ENCODE data around the gene OPN4.

Gene OPN4

DNA sequence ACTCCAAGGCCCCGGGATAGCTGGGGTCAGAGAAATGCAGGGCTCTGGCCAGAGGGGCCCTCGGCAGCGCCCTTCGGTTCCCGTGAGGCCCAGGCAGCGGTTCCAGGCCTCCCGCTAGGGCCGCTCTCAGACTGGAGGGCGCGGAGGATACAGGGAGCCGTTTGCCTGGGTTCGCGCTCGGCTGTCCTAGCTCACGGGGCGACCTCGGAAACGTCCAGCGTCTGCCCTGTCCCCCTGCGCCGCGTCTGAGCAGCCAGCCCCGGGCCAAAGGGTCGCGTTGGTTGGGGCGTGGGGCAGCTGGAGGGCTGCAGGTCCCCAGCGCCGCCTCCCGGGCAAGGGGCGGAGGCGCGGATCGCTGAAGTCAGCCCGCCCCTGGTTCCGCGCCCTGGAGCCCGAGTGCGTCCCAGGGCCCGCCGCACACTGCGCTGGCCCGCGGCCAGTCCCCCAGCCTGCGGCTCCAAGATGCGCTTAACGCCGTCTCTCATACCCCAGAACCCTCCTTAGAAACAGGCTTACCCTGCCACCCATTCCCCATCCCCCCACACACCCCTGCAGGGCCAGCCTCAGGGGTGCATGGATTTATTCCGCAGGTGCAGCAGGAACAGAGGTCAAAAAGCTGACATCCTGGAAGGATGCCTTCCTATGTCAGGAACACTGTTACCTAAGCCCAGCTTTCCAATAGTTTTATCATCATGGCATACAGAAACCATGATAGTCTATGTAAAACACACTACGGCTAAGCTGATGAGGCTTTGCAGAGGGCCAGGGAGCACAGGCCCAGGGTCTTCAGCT lies 22.1 kb upstream of the OPN4 start:
- Histone ChIP-seq H3K9ac (ENCODE audit: low read length) (no peak overlapping the region), H3K36me3 (ENCODE audit: low read length) (no peaks in the 10 kb centered on the region), H3K9me3 (ENCODE audit: insufficient read depth, low read length) (no peaks in the 10 kb centered on the region), H3K4me2 (ENCODE audit: low read depth, low read length, poor library complexity, severe bottlenecking) (no peak overlapping the region), H3K27ac (ENCODE audit: low read depth, low read length) (no peak overlapping the region), H3F3A (ENCODE audit: insufficient read depth) (no peaks in the 10 kb centered on the region), H3K4me3 (ENCODE audit: insufficient read depth, low read length, poor library complexity, severe bottlenecking) (no peak overlapping the region), H3K27me3 (ENCODE audit: low read length) (no peaks in the 10 kb centered on the region), H3K9me2 (replicated peaks; ENCODE audit: insufficient read depth, low read length) (no peaks in the 10 kb centered on the region), H4K20me1 (ENCODE audit: low read depth, low read length) (no peaks in the 10 kb centered on the region), H3K79me2 (ENCODE audit: insufficient read depth, low read length) (no peaks in the 10 kb centered on the region), H2AFZ (ENCODE audit: low read depth, low read length, severe bottlenecking) (no peak overlapping the region)
- TF ChIP-seq, protein P1, sequence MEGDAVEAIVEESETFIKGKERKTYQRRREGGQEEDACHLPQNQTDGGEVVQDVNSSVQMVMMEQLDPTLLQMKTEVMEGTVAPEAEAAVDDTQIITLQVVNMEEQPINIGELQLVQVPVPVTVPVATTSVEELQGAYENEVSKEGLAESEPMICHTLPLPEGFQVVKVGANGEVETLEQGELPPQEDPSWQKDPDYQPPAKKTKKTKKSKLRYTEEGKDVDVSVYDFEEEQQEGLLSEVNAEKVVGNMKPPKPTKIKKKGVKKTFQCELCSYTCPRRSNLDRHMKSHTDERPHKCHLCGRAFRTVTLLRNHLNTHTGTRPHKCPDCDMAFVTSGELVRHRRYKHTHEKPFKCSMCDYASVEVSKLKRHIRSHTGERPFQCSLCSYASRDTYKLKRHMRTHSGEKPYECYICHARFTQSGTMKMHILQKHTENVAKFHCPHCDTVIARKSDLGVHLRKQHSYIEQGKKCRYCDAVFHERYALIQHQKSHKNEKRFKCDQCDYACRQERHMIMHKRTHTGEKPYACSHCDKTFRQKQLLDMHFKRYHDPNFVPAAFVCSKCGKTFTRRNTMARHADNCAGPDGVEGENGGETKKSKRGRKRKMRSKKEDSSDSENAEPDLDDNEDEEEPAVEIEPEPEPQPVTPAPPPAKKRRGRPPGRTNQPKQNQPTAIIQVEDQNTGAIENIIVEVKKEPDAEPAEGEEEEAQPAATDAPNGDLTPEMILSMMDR (IDR thresholded peaks at IDR 0.05; ENCODE audit: insufficient read depth, low read length, poor library complexity, severe bottlenecking), result no peak
- TF ChIP-seq EZH2phosphoT487 (conservative IDR thresholded peaks at IDR 0.05; ENCODE audit: low read length), result no peak

DNA sequence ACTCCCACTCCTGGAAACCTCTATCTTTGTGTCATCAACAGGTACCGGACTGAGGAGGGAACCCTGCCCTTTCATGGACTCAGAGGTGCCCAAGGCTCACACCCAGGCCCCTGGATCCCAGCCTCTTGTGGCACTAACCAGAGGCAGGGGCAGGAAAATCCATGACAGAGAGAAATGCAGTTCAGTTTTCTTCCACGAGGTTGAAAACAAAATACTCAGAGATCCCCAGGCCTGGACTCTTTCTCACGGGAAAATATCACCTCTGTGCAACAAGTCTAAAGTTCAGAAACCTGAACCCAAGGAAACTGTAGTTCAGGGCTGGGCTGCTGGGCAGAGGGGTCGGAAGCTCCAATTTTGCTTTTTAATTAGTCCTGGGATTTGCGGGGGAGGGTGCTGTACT lies 21.4 kb upstream of the OPN4 start:
- TF ChIP-seq, protein P1 (IDR thresholded peaks at IDR 0.05; ENCODE audit: insufficient read depth, low read length, poor library complexity, severe bottlenecking), result no peak
- no peak for TF ChIP-seq EZH2phosphoT487 (conservative IDR thresholded peaks at IDR 0.05; ENCODE audit: low read length)
- Histone ChIP-seq H3K27ac (ENCODE audit: low read depth, low read length) (no peak overlapping the region), H3K27me3 (ENCODE audit: low read length) (no peaks in the 10 kb centered on the region), H3K9me3 (ENCODE audit: insufficient read depth, low read length) (no peaks in the 10 kb centered on the region), H4K20me1 (ENCODE audit: low read depth, low read length) (no peaks in the 10 kb centered on the region), H3K79me2 (ENCODE audit: insufficient read depth, low read length) (no peaks in the 10 kb centered on the region), H3K4me2 (ENCODE audit: low read depth, low read length, poor library complexity, severe bottlenecking) (no peak overlapping the region), H3K9me2 (replicated peaks; ENCODE audit: insufficient read depth, low read length) (no peaks in the 10 kb centered on the region), H2AFZ (ENCODE audit: low read depth, low read length, severe bottlenecking) (no peak overlapping the region), H3K9ac (ENCODE audit: low read length) (no peak overlapping the region), H3K36me3 (ENCODE audit: low read length) (no peaks in the 10 kb centered on the region), H3F3A (ENCODE audit: insufficient read depth) (no peaks in the 10 kb centered on the region), H3K4me3 (ENCODE audit: insufficient read depth, low read length, poor library complexity, severe bottlenecking) (no peak overlapping the region)

DNA sequence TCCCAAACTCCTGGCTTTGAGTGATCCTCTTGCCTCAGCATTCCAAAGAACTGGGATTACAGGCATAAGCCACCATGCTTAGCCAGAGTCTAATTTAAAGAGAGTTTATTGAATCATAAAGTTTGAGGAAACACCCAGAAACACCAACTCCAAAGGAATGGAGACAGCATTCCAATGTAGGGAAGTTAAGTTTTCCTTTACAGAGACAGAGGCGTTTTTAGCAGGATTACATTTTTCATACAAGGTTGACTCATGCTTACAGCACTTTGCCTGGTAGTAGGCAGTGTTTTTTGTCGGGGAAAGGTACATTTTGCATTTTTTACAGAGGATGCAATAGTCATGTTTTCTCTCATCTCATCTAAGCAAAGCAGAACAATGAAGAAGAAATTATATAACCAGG lies 18.9 kb upstream of the OPN4 start:
- no peaks in the 10 kb centered on the region for H3K79me2 ChIP-seq (ENCODE audit: insufficient read depth, low read length)
- H3K4me3 ChIP-seq (ENCODE audit: insufficient read depth, low read length, poor library complexity, severe bottlenecking), result no peak overlapping the region
- no peak for TF ChIP-seq EZH2phosphoT487 (conservative IDR thresholded peaks at IDR 0.05; ENCODE audit: low read length)
- TF ChIP-seq, protein P1 (IDR thresholded peaks at IDR 0.05; ENCODE audit: insufficient read depth, low read length, poor library complexity, severe bottlenecking), result no peak
- H3F3A ChIP-seq (ENCODE audit: insufficient read depth), result no peaks in the 10 kb centered on the region
- H2AFZ ChIP-seq (ENCODE audit: low read depth, low read length, severe bottlenecking), result no peak overlapping the region
- no peaks in the 10 kb centered on the region for H3K9me3 ChIP-seq (ENCODE audit: insufficient read depth, low read length)
- H4K20me1 ChIP-seq (ENCODE audit: low read depth, low read length), result no peaks in the 10 kb centered on the region
- H3K27ac ChIP-seq (ENCODE audit: low read depth, low read length), result no peak overlapping the region
- no peaks in the 10 kb centered on the region for H3K36me3 ChIP-seq (ENCODE audit: low read length)
- H3K9me2 ChIP-seq (replicated peaks; ENCODE audit: insufficient read depth, low read length), result no peaks in the 10 kb centered on the region
- H3K27me3 ChIP-seq (ENCODE audit: low read length), result no peaks in the 10 kb centered on the region
- H3K9ac ChIP-seq (ENCODE audit: low read length), result no peak overlapping the region
- no peak overlapping the region for H3K4me2 ChIP-seq (ENCODE audit: low read depth, low read length, poor library complexity, severe bottlenecking)
